Embryonic facial prominence (tissue), 1 donor: ENCODE data around the gene KIF13A.
"Not testable (repeated sequence)": the region's sequence is repeated elsewhere in the genome, so short reads cannot be mapped to it uniquely, and the experiment has no call there.

ENCODE experiments used
- DNase-seq: peaks from one replicate; pipeline ENCODE4 v3.0.0-alpha.2; 2016; ENCODE audit errors: extremely low spot score

KIF13A gene

GRCh38 chr6:17790489-17790888 lies 196.9 kb downstream of the KIF13A start:
- DNase-seq: no peak

GRCh38 chr6:17785094-17785787 lies 202.2 kb downstream of the KIF13A start:
- DNase-seq: no peak

GRCh38 chr6:17780061-17780460 lies 207.4 kb downstream of the KIF13A start:
- DNase-seq: no peak

GRCh38 chr6:17771609-17772008 lies 215.8 kb downstream of the KIF13A start:
- DNase-seq: no peak

GRCh38 chr6:17768881-17769280 lies 218.6 kb downstream of the KIF13A start:
- DNase-seq: no peak

GRCh38 chr6:17768388-17768787 lies 219.0 kb downstream of the KIF13A start:
- no peak for DNase-seq

- DNase-seq: no peak
Observed at GRCh38 chr6:17762651-17763050, 224.8 kb downstream of the KIF13A start.

- DNase-seq: no peak
Observed at GRCh38 chr6:17758119-17758518, 229.3 kb downstream of the KIF13A start.

- DNase-seq: no peak
Observed at GRCh38 chr6:17754254-17754653, 233.2 kb downstream of the KIF13A start.

GRCh38 chr6:17745324-17745723 lies 242.1 kb downstream of the KIF13A start:
- not testable (repeated sequence) for DNase-seq

- DNase-seq: not testable (repeated sequence)
Observed at GRCh38 chr6:17744757-17745308, 242.6 kb downstream of the KIF13A start.

- DNase-seq: no peak
Observed at GRCh38 chr6:17744019-17744756, 243.2 kb downstream of the KIF13A start.

- no peak for DNase-seq
Observed at GRCh38 chr6:17741507-17741906, 245.9 kb downstream of the KIF13A start.

GRCh38 chr6:17740559-17741220 lies 246.7 kb downstream of the KIF13A start:
- DNase-seq: no peak

- no peak for DNase-seq
Observed at GRCh38 chr6:17737704-17738252, 249.7 kb downstream of the KIF13A start.

- not testable (repeated sequence) for DNase-seq
Observed at GRCh38 chr6:17735311-17735710, 252.1 kb downstream of the KIF13A start.

- DNase-seq: no peak
Observed at GRCh38 chr6:17730078-17730704, 257.2 kb downstream of the KIF13A start.

GRCh38 chr6:17729223-17730077 lies 258.0 kb downstream of the KIF13A start:
- DNase-seq: no peak

- DNase-seq: no peak
Observed at GRCh38 chr6:17728551-17729222, 258.7 kb downstream of the KIF13A start.

GRCh38 chr6:17725083-17725482 lies 262.4 kb downstream of the KIF13A start:
- no peak for DNase-seq
